Esophagus squamous epithelium (tissue), 5 donors: Measurements from ENCODE around the gene KRT77. TPM values are rescaled to one million over a fixed set of nuclear protein-coding genes. Genes with fewer than 3 reads are reported as not detected.

Source experiments
- DNase-seq: peaks from one replicate; lab custom pipeline; 2025; lab: John Stamatoyannopoulos, UW
- H3K27ac ChIP-seq, 4 donors: fragments of 200-600 bp; sonication (generic); one replicate each; pipeline ENCODE4 v1.5.1; 2016 to 2019; ENCODE audit warnings: mild to moderate bottlenecking in 1 of 4
- H3K27me3 ChIP-seq, 4 donors: fragments of 200-600 bp; sonication (generic); 1 replicate in 3 of 4; 2 replicates in 1 of 4; pipeline versions ENCODE4 v1.5.1 to v1.6.0; 2017 to 2021; ENCODE audit warnings: antibody characterized with exemption in 1 of 4
- H3K36me3 ChIP-seq, 3 donors: fragments of 200-600 bp; sonication (generic); one replicate each; pipeline ENCODE4 v1.5.1; 2016 to 2019
- H3K4me1 ChIP-seq, 3 donors: fragments of 200-600 bp; sonication (generic); one replicate each; pipeline ENCODE4 v1.5.1; 2017 to 2019
- H3K4me3 ChIP-seq, 4 donors: fragments of 200-600 bp; sonication (generic); 1 replicate in 3 of 4; 2 replicates in 1 of 4; pipeline ENCODE4 v1.5.1; 2016 to 2019; ENCODE audit warnings: mild to moderate bottlenecking in 2 of 4, moderate library complexity in 1 of 4
- H3K9me3 ChIP-seq, 3 donors: fragments of 200-600 bp; sonication (generic); one replicate each; pipeline ENCODE4 v1.5.1; 2016 to 2019
- POLR2A ChIP-seq, 4 donors: fragments of 450-650 bp; IDR thresholded peaks; one replicate each; pipeline ENCODE4 v1.6.1; 2017; ENCODE audit warnings: antibody characterized with exemption in 4 of 4, mild to moderate bottlenecking in 4 of 4, moderate library complexity in 3 of 4
- WGBS, 2 donors: methylation state at CpG; one replicate each; pipeline ENCODE4 v1.1.5; 2018; 5-methylcytosine and 5-hydroxymethylcytosine counted together
- intact Hi-C: fragments of 100-400 bp; cut with DNase I; formaldehyde crosslinking; loops from one replicate; pipeline ENCODE4 v1.15.0; 2022
- total RNA-seq, 4 donors: library from RNA; depleted of rRNA; stranded (reverse); fragments of >200 nt; gene quantifications; one replicate each; pipeline ENCODE4 v1.1.0, GENCODE V29; 2016
- TF ChIP-seq, protein P1 (sequence below), 6 experiments: fragments of 450-650 bp in 4 of 6; fragments of 200-600 bp in 2 of 6; sonication (generic) in 2 of 6; IDR thresholded peaks; one replicate each; pipeline ENCODE4 v1.5.1; 2016 to 2019; ENCODE audit warnings: antibody characterized with exemption in 6 of 6, mild to moderate bottlenecking in 4 of 6, moderate library complexity in 4 of 6
- donor health status: DM: yes; HTN: yes; CAD: no.

The KRT77 gene
- total RNA-seq, 4 donors from 2014 or later, result not detected

DNA sequence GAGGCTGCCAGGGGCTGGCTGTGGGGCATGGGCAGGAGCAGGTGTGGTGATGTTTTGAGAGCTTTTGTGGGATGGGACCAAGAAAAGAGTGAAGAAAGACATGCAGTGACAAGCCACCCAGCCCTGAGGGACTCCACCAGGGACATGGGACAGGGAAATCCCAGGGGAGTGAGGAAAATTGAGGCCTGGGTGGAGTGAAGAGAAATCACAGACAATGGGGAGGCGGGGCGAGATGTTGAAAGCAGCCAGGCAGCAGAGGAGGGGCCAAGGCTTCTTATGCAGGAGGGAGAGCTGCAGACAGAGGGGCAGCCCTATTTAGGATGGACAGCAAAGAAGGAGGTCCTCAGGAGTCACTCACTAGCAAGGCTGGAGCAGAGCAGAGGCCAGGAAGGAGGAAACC is 18.9 kb downstream of the KRT77 start:
- peaks cover 7 to 63% (median 10%) of the 10 kb centered on the region in 3 donors for H3K4me1 ChIP-seq
- no peaks in the 10 kb centered on the region for H3K36me3 ChIP-seq
- H3K9me3 ChIP-seq, result no peaks in the 10 kb centered on the region
- no peak overlapping the region for H3K4me3 ChIP-seq
- intact Hi-C loops, result no loop called here
- H3K27me3 ChIP-seq, result peaks cover 0 to 48% (median 0%) of the 10 kb centered on the region in 4 donors
- no peak overlapping the region for H3K27ac ChIP-seq
- WGBS, 2 donors, result 45 to 69% methylated on average over 2 of the region's 2 CpGs
- DNase-seq, result no peak
- TF ChIP-seq POLR2A (IDR thresholded peaks at IDR 0.05), result no peak
- TF ChIP-seq, protein P1, sequence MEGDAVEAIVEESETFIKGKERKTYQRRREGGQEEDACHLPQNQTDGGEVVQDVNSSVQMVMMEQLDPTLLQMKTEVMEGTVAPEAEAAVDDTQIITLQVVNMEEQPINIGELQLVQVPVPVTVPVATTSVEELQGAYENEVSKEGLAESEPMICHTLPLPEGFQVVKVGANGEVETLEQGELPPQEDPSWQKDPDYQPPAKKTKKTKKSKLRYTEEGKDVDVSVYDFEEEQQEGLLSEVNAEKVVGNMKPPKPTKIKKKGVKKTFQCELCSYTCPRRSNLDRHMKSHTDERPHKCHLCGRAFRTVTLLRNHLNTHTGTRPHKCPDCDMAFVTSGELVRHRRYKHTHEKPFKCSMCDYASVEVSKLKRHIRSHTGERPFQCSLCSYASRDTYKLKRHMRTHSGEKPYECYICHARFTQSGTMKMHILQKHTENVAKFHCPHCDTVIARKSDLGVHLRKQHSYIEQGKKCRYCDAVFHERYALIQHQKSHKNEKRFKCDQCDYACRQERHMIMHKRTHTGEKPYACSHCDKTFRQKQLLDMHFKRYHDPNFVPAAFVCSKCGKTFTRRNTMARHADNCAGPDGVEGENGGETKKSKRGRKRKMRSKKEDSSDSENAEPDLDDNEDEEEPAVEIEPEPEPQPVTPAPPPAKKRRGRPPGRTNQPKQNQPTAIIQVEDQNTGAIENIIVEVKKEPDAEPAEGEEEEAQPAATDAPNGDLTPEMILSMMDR (IDR thresholded peaks at IDR 0.05), result no peak

DNA sequence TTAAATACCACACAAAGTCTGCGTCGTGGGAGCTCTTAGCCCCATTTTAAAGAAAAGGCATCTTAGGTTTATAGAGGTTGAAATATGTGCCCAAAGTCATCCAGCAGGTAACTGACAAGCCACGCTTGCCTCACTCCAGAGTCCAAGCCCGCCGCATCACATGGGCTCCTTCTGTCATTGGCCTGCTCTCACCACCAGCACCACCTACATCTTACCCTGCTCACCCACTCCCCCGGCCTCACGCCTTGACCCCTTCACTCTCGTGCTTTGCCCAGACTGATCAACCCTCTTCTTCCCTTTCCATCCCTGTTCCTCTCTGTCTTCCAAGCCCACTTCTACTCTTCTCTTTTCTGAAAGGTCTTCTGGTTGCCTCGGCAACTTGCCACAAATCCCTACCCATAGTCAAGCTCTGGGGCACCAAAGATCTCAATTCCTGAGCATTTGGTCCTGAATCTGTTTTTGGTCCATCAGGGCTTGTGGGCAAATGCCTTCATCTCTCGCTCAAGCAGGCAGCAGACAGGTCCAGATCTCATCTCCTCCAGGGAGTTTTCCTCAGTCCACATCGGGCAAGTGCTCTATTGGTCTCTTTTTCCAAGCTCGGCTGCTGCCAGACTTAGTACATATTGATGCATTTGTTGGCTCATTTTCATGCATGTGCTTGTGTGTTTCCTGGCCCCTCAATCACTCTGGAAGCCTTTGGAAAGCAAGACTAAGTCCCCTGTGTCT is 19.6 kb downstream of the KRT77 start:
- Histone ChIP-seq H3K4me1 (peaks cover 7 to 63% (median 10%) of the 10 kb centered on the region in 3 donors), H3K9me3 (no peaks in the 10 kb centered on the region), H3K4me3 (no peak overlapping the region), H3K27ac (peak overlapping the region in 1 of 4 donors; percentile 28), H3K27me3 (peaks cover 0 to 44% (median 0%) of the 10 kb centered on the region in 4 donors), H3K36me3 (no peaks in the 10 kb centered on the region)
- TF ChIP-seq, protein P1 (IDR thresholded peaks at IDR 0.05), result no peak
- TF ChIP-seq POLR2A (IDR thresholded peaks at IDR 0.05), result no peak
- no peak for DNase-seq
- 80 to 90% methylated on average over 11 to 12 of the region's 12 CpGs for WGBS, 2 donors
- intact Hi-C loops, result no loop called here

DNA sequence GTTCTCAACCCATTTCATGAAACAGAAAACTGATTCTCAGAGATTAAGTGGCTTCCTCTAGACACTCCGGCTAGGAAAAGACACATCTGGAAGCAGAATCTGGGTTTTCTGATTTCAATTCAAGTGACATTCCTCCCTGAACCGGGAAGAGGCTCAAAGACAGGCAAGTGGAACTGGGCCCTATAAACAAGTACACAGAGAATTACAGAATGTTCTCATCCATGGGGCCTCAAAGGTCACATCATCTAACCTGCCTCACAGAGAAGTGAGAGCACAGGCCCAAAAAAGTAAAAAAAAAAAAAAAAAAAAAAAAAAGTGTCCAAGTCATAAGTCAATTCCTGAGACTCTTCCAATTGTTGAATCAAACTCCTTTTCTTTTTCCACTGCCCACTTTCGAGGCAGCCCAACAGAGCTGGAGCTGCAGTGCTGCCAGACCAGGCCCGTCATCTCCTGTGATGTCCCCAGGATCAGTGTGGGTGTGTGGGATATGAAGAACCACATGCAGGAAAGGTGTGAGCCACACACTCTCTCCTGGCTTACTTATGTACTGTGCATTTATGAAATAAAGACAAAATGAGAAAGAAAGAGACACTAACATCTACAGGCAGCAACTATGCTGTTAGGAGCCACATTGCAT is 20.3 kb downstream of the KRT77 start:
- H3K9me3 ChIP-seq, result no peaks in the 10 kb centered on the region
- H3K27me3 ChIP-seq, result peaks cover 0 to 44% (median 0%) of the 10 kb centered on the region in 4 donors
- TF ChIP-seq, protein P1 (IDR thresholded peaks at IDR 0.05), result no peak
- TF ChIP-seq POLR2A (IDR thresholded peaks at IDR 0.05), result no peak
- H3K36me3 ChIP-seq, result no peaks in the 10 kb centered on the region
- intact Hi-C loops, result no loop called here
- 68 to 81% methylated on average over 4 of the region's 4 CpGs for WGBS, 2 donors
- peak overlapping the region in 2 of 4 donors; percentile 28 to 57 for H3K27ac ChIP-seq
- no peak overlapping the region for H3K4me3 ChIP-seq
- H3K4me1 ChIP-seq, result peaks cover 7 to 57% (median 10%) of the 10 kb centered on the region in 3 donors
- no peak for DNase-seq

DNA sequence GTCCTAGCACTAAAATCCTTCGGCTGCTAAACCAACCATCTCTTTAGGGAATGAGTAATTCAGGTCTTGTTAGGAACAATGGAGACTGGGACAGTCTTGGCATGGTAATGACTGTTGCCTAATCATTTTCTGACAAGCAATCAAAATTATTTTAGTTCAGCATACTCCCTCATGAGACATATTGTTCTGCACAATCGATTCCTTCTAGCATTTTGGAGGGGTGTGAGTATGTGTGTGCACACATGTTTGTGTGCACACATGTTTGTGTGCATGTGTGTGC is 21.0 kb downstream of the KRT77 start:
- Histone ChIP-seq H3K36me3 (no peaks in the 10 kb centered on the region), H3K27ac (peak overlapping the region in 1 of 4 donors; percentile 57), H3K27me3 (peaks cover 0 to 43% (median 0%) of the 10 kb centered on the region in 4 donors), H3K9me3 (no peaks in the 10 kb centered on the region), H3K4me3 (no peak overlapping the region), H3K4me1 (peaks cover 3 to 49% (median 6%) of the 10 kb centered on the region in 3 donors)
- TF ChIP-seq, protein P1 (IDR thresholded peaks at IDR 0.05), result no peak
- TF ChIP-seq POLR2A (IDR thresholded peaks at IDR 0.05), result no peak
- 37 to 45% methylated on average over 2 of the region's 2 CpGs for WGBS, 2 donors
- intact Hi-C loops, result no loop called here
- no peak for DNase-seq
